DMS53 treated with DMSO at 0.1 percent for 48 hours (cell line): ENCODE measurements around the gene UBE2QL1.

Source experiments
- DNase-seq: peaks from one replicate; lab custom pipeline; 2025; ENCODE audit not compliant: unreplicated experiment; lab: John Stamatoyannopoulos, UW

Gene UBE2QL1

GRCh38 chr5:6522923-6523322 lies 74.3 kb downstream of the UBE2QL1 start:
- no peak for DNase-seq

DNA sequence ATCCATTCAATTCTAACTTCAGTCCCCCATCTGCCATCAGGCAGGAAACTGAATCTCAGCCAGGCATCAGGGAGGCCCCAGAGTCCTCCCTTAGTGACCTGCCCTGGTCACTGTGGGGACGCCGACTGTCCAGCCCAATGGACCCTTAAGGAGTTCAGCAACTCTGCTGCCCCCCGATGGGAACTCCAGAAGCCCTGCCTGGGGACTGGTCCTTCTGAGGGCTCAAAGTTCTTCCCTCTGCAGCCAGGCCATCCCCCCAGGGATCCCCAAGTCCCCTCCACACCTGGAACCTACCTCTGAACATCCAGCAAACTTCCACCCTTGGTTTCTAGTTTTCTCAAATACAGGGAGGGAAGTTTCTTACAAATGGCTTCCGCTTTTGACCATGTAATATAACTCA lies 76.8 kb downstream of the UBE2QL1 start:
- DNase-seq = no peak

GRCh38 chr5:6525910-6526309 lies 77.3 kb downstream of the UBE2QL1 start:
- DNase-seq = no peak

GRCh38 chr5:6527749-6528455 lies 79.2 kb downstream of the UBE2QL1 start:
- DNase-seq = no peak

- no peak for DNase-seq
Measured at GRCh38 chr5:6535594-6535993, 86.9 kb downstream of the UBE2QL1 start.

DNA sequence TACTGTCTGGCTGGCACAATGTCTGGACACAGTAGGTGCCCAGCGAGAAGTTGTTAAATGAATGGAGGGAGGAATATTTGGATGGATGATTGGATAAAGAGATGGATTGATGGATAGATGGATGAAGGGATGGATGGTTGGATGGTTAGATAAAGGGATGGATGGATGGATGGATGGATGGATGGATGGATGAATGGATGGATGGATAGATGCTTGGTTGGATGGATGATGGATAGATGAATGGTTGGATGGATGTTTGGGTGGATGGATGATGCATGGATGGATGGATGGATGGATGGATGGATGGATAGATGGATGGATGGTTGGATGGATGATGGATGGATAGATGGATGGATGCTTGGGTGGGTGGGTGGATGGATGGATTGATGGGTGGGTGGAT lies 90.4 kb downstream of the UBE2QL1 start:
- DNase-seq = no peak

DNA sequence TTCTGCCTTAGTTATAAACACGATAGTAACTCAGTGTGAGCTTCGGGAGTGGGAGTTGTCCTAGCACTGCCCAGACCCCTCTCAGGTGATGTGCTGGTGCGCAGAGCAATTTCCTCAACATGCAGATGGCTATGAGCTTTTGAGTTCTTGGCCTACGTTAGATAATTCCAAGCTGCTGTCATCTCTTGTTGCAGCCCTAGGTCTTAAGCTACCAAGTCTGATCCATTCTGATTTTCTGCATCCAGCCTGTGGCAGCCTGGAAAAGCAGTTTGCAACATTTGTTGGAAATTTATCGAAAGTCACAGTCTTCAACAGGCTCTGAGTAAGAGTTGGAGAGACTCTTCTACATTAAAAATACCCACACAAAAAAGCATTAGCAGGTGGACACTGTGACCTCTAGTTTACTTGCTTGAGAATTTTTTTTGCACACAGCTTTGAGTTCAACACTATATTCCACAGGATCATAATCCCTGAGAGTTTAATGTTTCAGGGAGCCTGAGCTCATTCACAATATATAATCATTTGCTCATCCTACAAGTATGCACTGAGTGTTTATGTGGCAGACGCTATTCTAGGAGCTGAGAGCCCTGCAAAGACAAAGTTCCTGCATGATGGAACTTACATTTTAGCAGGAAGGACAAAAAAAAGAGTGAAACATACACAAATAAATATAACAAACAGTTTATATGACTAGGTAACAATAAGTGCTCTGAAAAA lies 91.6 kb downstream of the UBE2QL1 start:
- DNase-seq = no peak

DNA sequence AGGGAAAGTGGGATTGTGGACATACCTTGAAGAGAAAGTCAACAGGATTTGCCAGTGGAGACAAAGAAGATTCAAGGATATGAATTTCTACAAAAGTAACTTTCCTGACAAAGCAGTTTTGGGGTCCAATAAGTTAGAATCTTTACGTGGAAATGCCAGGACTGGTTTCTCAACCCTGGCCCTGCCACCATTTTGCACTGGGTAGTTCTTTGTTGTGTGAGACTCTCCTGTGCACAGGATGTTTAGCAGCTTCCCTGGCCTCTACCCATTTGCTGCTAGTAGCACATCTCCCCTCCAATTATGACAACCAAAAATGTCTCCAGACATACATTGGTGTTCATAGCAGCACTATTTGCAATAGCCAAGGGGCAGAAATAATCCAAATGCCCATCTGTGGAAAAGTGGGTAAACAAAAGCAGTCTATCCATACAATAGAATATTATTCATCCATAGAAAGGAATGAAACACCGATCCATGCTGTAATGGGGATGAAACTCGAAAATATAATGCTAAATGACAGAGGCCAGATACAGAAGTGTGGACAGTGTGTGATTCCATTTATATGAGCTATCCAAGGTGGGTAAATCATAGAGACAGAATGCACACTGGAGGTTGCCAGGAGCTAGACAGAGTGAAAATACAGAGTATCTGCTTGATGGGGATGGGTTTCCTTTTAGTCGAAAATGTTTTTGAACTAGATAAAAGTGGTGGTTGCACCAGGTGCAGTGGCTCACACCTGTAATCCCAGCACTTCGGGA lies 92.8 kb downstream of the UBE2QL1 start:
- no peak for DNase-seq

- DNase-seq = no peak
Measured at GRCh38 chr5:6542421-6543345, 94.0 kb downstream of the UBE2QL1 start.

DNA sequence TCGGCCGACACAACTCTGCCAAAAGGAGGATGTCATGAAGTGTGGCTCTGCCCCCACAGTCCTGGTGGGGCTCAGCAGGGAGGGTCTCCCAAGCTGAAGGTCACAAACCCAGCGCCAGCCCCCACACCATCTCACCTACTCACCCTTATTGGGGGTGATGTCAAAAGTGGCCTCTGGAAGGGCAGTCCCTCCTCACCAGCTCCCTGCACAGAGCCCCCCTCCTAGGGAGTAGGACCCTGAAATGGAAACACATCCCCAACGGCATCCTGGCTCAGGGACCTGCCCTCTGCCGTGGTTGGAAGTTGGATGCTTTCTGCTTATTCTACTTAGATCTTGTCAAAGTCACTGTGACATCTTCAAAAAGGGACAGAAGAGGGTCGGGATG lies 94.7 kb downstream of the UBE2QL1 start:
- no peak for DNase-seq

DNA sequence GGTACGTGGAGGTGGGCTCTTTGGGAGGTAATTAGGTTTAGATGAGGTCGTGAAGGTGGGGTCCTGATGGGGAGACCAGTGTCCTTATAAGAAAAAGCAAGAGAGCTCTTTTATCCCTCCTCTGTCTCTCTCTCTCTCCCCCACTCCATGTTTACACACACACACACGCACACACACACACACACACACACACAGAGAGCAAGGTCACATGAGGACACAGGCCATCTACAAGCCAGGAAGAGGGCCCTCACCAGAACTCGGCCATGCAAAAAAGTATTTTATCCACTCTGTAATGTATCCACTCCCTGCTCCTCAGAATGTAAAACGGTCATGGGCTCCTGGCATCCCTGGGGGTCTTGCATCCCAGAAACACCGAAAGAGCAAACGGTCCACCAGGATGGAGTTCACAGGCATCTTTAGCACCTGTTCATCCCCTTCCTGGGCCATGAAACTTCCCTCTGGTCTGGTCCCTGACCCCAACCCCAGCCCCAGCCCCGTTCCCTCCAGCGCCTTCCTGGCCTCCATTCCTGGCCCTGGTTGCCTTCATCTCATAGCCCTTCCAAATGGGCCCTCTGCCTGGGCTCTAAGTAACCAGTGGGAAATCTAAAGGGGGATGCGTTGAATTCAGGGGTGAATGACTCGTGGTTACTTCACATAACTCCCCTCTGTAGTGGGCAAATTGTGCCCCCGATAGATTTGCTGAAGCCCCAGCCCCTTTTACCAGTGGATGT lies 95.3 kb downstream of the UBE2QL1 start:
- DNase-seq = no peak
